Stomach smooth muscle (tissue), 2 donors: ENCODE data around the gene TUBGCP3.

ENCODE experiments used
- H3K27ac ChIP-seq: one replicate; pipeline ENCODE4 v1.7.0; 2013; ENCODE audit warnings: mild to moderate bottlenecking, low read length, inconsistent platforms
- H3K27me3 ChIP-seq, 2 donors: one replicate each; pipeline ENCODE4 v1.7.0; 2013; ENCODE audit warnings: low read length in 2 of 2; ENCODE audit not compliant: insufficient read depth in 2 of 2, control insufficient read depth in 1 of 2
- H3K36me3 ChIP-seq, 2 donors: one replicate each; pipeline ENCODE4 v1.7.0; 2013; ENCODE audit warnings: low read length in 2 of 2; ENCODE audit not compliant: control insufficient read depth in 2 of 2, insufficient read depth in 2 of 2
- H3K4me1 ChIP-seq: one replicate; pipeline ENCODE4 v1.7.0; 2013; ENCODE audit warnings: low read length; ENCODE audit not compliant: control insufficient read depth, insufficient read depth
- H3K4me3 ChIP-seq, 2 donors: one replicate each; pipeline ENCODE4 v1.7.0; 2013; ENCODE audit warnings: low read length in 2 of 2
- H3K9ac ChIP-seq, 2 donors: one replicate each; pipeline ENCODE4 v1.7.0; 2013; ENCODE audit warnings: low read length in 2 of 2, mild to moderate bottlenecking in 1 of 2
- H3K9me3 ChIP-seq, 2 donors: one replicate each; pipeline ENCODE4 v1.7.0; 2013; ENCODE audit warnings: low read length in 2 of 2; ENCODE audit not compliant: control insufficient read depth in 2 of 2
- donor health status: healthy.
- donor health status: Pancreatic carcinoma.

Gene TUBGCP3

GRCh38 chr13:112615391-112615790 is 27.4 kb upstream of the TUBGCP3 start:
- Histone ChIP-seq H3K9me3 (no peaks in the 10 kb centered on the region), H3K9ac (no peak overlapping the region), H3K36me3 (no peaks in the 10 kb centered on the region), H3K27me3 (no peaks in the 10 kb centered on the region), H3K27ac (no peak overlapping the region), H3K4me3 (no peak overlapping the region), H3K4me1 (no peaks in the 10 kb centered on the region)

GRCh38 chr13:112614835-112615234 is 26.9 kb upstream of the TUBGCP3 start:
- no peaks in the 10 kb centered on the region for H3K27me3 ChIP-seq
- no peaks in the 10 kb centered on the region for H3K9me3 ChIP-seq
- no peak overlapping the region for H3K9ac ChIP-seq
- no peak overlapping the region for H3K27ac ChIP-seq
- no peak overlapping the region for H3K4me3 ChIP-seq
- H3K36me3 ChIP-seq, result no peaks in the 10 kb centered on the region
- H3K4me1 ChIP-seq, result no peaks in the 10 kb centered on the region

GRCh38 chr13:112608212-112608611 is 20.3 kb upstream of the TUBGCP3 start:
- no peaks in the 10 kb centered on the region for H3K9me3 ChIP-seq

GRCh38 chr13:112606109-112607001 is 18.4 kb upstream of the TUBGCP3 start:
- Histone ChIP-seq H3K4me1 (peaks cover 9% of the 10 kb centered on the region), H3K36me3 (no peaks in the 10 kb centered on the region), H3K9ac (peak overlapping the region; percentile 78), H3K9me3 (no peaks in the 10 kb centered on the region), H3K4me3 (peak overlapping the region; percentile 78 to 80), H3K27me3 (peaks cover 0 to 2% of the 10 kb centered on the region in 2 donors), H3K27ac (peak overlapping the region; percentile 18)

More at GRCh38 chr13:112608212-112608611, 20.3 kb upstream of the TUBGCP3 start:
- peaks cover 9% of the 10 kb centered on the region for H3K4me1 ChIP-seq
- no peaks in the 10 kb centered on the region for H3K27me3 ChIP-seq
- H3K9ac ChIP-seq, result no peak overlapping the region
- no peak overlapping the region for H3K4me3 ChIP-seq
- no peak overlapping the region for H3K27ac ChIP-seq
- H3K36me3 ChIP-seq, result no peaks in the 10 kb centered on the region

- Histone ChIP-seq H3K4me1 (peaks cover 9% of the 10 kb centered on the region), H3K27ac (no peak overlapping the region), H3K27me3 (peaks cover 0 to 2% of the 10 kb centered on the region in 2 donors), H3K9ac (peak overlapping the region; percentile 78), H3K9me3 (no peaks in the 10 kb centered on the region), H3K4me3 (peak overlapping the region; percentile 78 to 80), H3K36me3 (no peaks in the 10 kb centered on the region)
Observed at GRCh38 chr13:112605531-112605990, 17.6 kb upstream of the TUBGCP3 start.

- Histone ChIP-seq H3K4me3 (no peak overlapping the region), H3K27me3 (peaks cover 0 to 2% of the 10 kb centered on the region in 2 donors), H3K27ac (no peak overlapping the region), H3K9me3 (no peaks in the 10 kb centered on the region), H3K4me1 (peaks cover 9% of the 10 kb centered on the region), H3K36me3 (no peaks in the 10 kb centered on the region), H3K9ac (no peak overlapping the region)
Observed at GRCh38 chr13:112603641-112604225, 15.8 kb upstream of the TUBGCP3 start.

- no peaks in the 10 kb centered on the region for H3K36me3 ChIP-seq
- no peak overlapping the region for H3K4me3 ChIP-seq
- peaks cover 9% of the 10 kb centered on the region for H3K4me1 ChIP-seq
- no peak overlapping the region for H3K9ac ChIP-seq
- no peaks in the 10 kb centered on the region for H3K9me3 ChIP-seq
- peaks cover 0 to 2% of the 10 kb centered on the region in 2 donors for H3K27me3 ChIP-seq
- no peak overlapping the region for H3K27ac ChIP-seq
Observed at GRCh38 chr13:112602189-112602588, 14.2 kb upstream of the TUBGCP3 start.

GRCh38 chr13:112601371-112601770 is 13.4 kb upstream of the TUBGCP3 start:
- H3K27me3 ChIP-seq, result peaks cover 0 to 2% of the 10 kb centered on the region in 2 donors
- H3K9me3 ChIP-seq, result no peaks in the 10 kb centered on the region
- H3K4me1 ChIP-seq, result peaks cover 6% of the 10 kb centered on the region
- H3K9ac ChIP-seq, result no peak overlapping the region
- H3K36me3 ChIP-seq, result no peaks in the 10 kb centered on the region
- H3K4me3 ChIP-seq, result no peak overlapping the region
- H3K27ac ChIP-seq, result no peak overlapping the region

- H3K36me3 ChIP-seq, result no peaks in the 10 kb centered on the region
- H3K9ac ChIP-seq, result no peak overlapping the region
- H3K4me3 ChIP-seq, result no peak overlapping the region
- no peaks in the 10 kb centered on the region for H3K4me1 ChIP-seq
- no peaks in the 10 kb centered on the region for H3K27me3 ChIP-seq
- H3K27ac ChIP-seq, result no peak overlapping the region
- H3K9me3 ChIP-seq, result no peaks in the 10 kb centered on the region
Observed at GRCh38 chr13:112596235-112596634, 8.3 kb upstream of the TUBGCP3 start.

- Histone ChIP-seq H3K4me3 (no peak overlapping the region), H3K9ac (no peak overlapping the region), H3K4me1 (peaks cover 10% of the 10 kb centered on the region), H3K36me3 (no peaks in the 10 kb centered on the region), H3K27me3 (no peaks in the 10 kb centered on the region), H3K9me3 (no peaks in the 10 kb centered on the region), H3K27ac (no peak overlapping the region)
Observed at GRCh38 chr13:112592647-112593046, 4.7 kb upstream of the TUBGCP3 start.

- Histone ChIP-seq H3K4me3 (no peak overlapping the region), H3K27me3 (no peaks in the 10 kb centered on the region), H3K9ac (no peak overlapping the region), H3K27ac (no peak overlapping the region), H3K4me1 (peaks cover 10% of the 10 kb centered on the region), H3K36me3 (no peaks in the 10 kb centered on the region), H3K9me3 (no peaks in the 10 kb centered on the region)
Observed at GRCh38 chr13:112592181-112592580, 4.2 kb upstream of the TUBGCP3 start.
